ENCODE data around the gene BRI3.

BRI3 gene

DNA sequence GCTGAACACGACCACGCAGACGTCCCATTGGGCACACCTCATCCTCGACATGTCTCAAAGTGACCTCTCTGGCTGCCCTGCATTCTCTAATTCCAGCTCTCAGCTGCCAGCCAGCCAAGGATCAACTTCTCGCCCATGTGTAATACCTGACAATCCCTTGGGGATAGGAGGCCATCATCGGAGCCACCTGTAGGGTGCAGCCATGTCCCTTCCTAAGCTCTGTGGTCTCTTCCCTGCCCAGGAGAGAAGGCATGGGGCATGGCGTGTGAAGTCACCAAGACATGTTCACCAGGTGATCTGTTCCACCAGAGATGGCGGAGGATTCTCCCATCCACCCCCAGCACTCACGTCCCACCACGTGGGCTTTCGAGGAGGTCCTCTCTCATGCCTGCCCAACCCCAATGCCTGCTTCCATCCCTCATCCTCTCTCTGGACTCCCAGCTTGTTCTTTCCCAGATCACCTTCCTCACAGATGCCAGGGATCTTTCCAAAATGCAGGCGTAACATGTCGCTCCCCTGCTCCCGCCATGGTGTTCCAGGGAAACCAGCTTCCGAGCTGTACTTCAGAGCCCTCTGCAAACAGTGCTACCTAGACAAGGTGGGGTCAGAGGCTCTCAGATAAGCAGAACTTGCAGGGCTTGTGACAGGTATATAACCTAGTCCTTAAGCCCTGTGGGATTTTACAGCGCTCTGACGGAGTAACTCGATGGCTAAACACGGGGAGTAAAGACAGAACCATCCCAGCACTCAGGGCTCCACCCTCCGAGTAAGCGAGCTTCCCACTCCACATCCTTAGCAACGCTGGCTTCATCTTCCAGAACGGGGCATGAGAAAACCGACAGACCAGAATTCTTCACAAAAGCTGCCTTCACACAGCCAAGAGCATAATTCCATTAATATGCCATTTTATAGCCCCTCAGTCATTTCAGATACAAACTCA lies 41.1 kb downstream of the BRI3 start:
- no peaks in the 10 kb centered on the region for H3K79me2 ChIP-seq (ENCODE audit: insufficient read depth, low read length)
- H4K20me1 ChIP-seq (ENCODE audit: insufficient read depth, low read length) = no peaks in the 10 kb centered on the region
- no peaks in the 10 kb centered on the region for H3F3A ChIP-seq (ENCODE audit: insufficient read depth, low read length)
- H3K9me2 ChIP-seq (ENCODE audit: low read depth, low read length) = no peaks in the 10 kb centered on the region
- H3K4me1 ChIP-seq (ENCODE audit: insufficient read depth, low read length, severe bottlenecking) = no peaks in the 10 kb centered on the region
- H3K27me3 ChIP-seq (ENCODE audit: insufficient read depth, low read length) = peaks cover 7% of the 10 kb centered on the region; the same call in 1 of the 2 replicates
- no peak for TF ChIP-seq EZH2 (IDR thresholded peaks at IDR 0.05; ENCODE audit: borderline replicate concordance, low read length)
- TF ChIP-seq, protein P1, sequence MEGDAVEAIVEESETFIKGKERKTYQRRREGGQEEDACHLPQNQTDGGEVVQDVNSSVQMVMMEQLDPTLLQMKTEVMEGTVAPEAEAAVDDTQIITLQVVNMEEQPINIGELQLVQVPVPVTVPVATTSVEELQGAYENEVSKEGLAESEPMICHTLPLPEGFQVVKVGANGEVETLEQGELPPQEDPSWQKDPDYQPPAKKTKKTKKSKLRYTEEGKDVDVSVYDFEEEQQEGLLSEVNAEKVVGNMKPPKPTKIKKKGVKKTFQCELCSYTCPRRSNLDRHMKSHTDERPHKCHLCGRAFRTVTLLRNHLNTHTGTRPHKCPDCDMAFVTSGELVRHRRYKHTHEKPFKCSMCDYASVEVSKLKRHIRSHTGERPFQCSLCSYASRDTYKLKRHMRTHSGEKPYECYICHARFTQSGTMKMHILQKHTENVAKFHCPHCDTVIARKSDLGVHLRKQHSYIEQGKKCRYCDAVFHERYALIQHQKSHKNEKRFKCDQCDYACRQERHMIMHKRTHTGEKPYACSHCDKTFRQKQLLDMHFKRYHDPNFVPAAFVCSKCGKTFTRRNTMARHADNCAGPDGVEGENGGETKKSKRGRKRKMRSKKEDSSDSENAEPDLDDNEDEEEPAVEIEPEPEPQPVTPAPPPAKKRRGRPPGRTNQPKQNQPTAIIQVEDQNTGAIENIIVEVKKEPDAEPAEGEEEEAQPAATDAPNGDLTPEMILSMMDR (IDR thresholded peaks at IDR 0.05; ENCODE audit: low read length) = no peak
- H2AFZ ChIP-seq (ENCODE audit: low read length) = no peak overlapping the region
- H3K27ac ChIP-seq (ENCODE audit: low read depth, low read length, poor library complexity, severe bottlenecking) = no peak overlapping the region
- H3K4me2 ChIP-seq (ENCODE audit: low read length) = no peak overlapping the region
- H3K4me3 ChIP-seq (ENCODE audit: low read depth, low read length, poor library complexity, severe bottlenecking) = no peak overlapping the region
- H3K36me3 ChIP-seq (ENCODE audit: insufficient read depth, low read length) = no peaks in the 10 kb centered on the region
- no peaks in the 10 kb centered on the region for H3K9me3 ChIP-seq (ENCODE audit: low read length)
- no peak overlapping the region for H3K9ac ChIP-seq (ENCODE audit: low read length)

DNA sequence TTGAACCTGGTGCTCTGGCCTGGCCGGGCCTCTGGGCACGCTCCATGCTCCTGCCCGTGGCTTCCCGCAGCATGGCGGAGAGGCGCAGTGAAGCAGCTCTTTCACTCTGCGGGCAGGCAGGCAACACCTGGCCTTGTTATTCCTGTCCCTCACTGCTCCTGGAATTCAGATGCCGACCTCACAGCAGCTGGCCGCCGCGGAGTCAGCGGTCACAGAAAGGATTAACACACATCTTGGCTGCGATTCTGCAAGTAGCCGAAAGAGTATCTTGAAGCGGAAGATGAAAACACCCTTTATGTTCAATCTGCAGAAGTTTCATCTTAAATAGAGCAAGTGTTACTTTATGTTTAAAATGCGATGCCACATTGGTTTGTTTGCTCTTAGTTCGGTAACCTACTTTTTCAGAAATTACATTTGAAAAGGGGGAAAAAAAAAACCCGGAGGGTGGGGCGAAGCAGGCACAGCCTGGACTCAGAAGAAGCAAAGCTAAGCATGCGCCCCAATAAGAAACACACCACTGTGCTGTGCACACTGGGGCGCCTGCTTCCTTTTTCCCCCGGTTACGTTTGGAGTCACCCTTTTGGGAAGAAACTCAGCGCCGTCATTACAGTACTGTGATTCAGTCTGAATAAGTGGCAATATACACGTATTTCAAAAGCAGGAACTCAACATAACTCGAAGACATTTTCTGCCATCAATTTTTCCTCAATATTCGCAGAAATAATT lies 42.3 kb downstream of the BRI3 start:
- no peaks in the 10 kb centered on the region for H3K9me3 ChIP-seq (ENCODE audit: low read length)
- H3K27me3 ChIP-seq (ENCODE audit: insufficient read depth, low read length) = peaks cover 4% of the 10 kb centered on the region; the same call in 1 of the 2 replicates
- no peak overlapping the region for H2AFZ ChIP-seq (ENCODE audit: low read length)
- no peaks in the 10 kb centered on the region for H3K9me2 ChIP-seq (ENCODE audit: low read depth, low read length)
- H3K9ac ChIP-seq (ENCODE audit: low read length) = no peak overlapping the region
- H4K20me1 ChIP-seq (ENCODE audit: insufficient read depth, low read length) = no peaks in the 10 kb centered on the region
- no peak overlapping the region for H3K4me2 ChIP-seq (ENCODE audit: low read length)
- no peaks in the 10 kb centered on the region for H3K79me2 ChIP-seq (ENCODE audit: insufficient read depth, low read length)
- no peaks in the 10 kb centered on the region for H3F3A ChIP-seq (ENCODE audit: insufficient read depth, low read length)
- no peaks in the 10 kb centered on the region for H3K36me3 ChIP-seq (ENCODE audit: insufficient read depth, low read length)
- H3K4me3 ChIP-seq (ENCODE audit: low read depth, low read length, poor library complexity, severe bottlenecking) = no peak overlapping the region
- no peak overlapping the region for H3K27ac ChIP-seq (ENCODE audit: low read depth, low read length, poor library complexity, severe bottlenecking)
- TF ChIP-seq, protein P1 (IDR thresholded peaks at IDR 0.05; ENCODE audit: low read length) = no peak
- TF ChIP-seq EZH2 (IDR thresholded peaks at IDR 0.05; ENCODE audit: borderline replicate concordance, low read length) = no peak
- H3K4me1 ChIP-seq (ENCODE audit: insufficient read depth, low read length, severe bottlenecking) = no peaks in the 10 kb centered on the region

DNA sequence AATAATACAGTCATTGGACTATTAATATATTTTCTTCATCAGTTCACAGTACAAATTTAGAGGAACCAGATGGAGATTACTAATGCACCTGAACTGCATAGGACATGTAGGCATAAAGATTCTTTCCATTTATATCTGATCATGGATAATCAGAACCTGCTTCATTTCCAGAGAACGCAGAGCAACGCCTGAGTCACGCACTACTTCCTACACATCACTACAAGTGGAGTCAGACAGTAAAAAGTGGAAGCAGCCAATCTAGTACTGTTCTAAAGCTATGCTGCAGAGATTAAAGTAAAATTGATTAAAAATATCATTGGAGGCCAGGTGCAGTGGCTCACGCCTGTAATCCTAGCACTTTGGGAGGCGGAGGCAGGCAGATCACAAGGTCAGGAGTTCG lies 43.3 kb downstream of the BRI3 start:
- Histone ChIP-seq H2AFZ (ENCODE audit: low read length) (no peak overlapping the region), H3K9me3 (ENCODE audit: low read length) (no peaks in the 10 kb centered on the region), H3K9me2 (ENCODE audit: low read depth, low read length) (no peaks in the 10 kb centered on the region), H4K20me1 (ENCODE audit: insufficient read depth, low read length) (no peaks in the 10 kb centered on the region), H3K4me2 (ENCODE audit: low read length) (no peak overlapping the region), H3K4me1 (ENCODE audit: insufficient read depth, low read length, severe bottlenecking) (no peaks in the 10 kb centered on the region), H3K27me3 (ENCODE audit: insufficient read depth, low read length) (peaks cover 4% of the 10 kb centered on the region; the same call in 1 of the 2 replicates), H3K79me2 (ENCODE audit: insufficient read depth, low read length) (no peaks in the 10 kb centered on the region), H3K9ac (ENCODE audit: low read length) (no peak overlapping the region), H3K27ac (ENCODE audit: low read depth, low read length, poor library complexity, severe bottlenecking) (no peak overlapping the region), H3K36me3 (ENCODE audit: insufficient read depth, low read length) (no peaks in the 10 kb centered on the region), H3K4me3 (ENCODE audit: low read depth, low read length, poor library complexity, severe bottlenecking) (no peak overlapping the region), H3F3A (ENCODE audit: insufficient read depth, low read length) (no peaks in the 10 kb centered on the region)
- TF ChIP-seq, protein P1 (IDR thresholded peaks at IDR 0.05; ENCODE audit: low read length) = no peak
- no peak for TF ChIP-seq EZH2 (IDR thresholded peaks at IDR 0.05; ENCODE audit: borderline replicate concordance, low read length)

Measured in OCI-LY1 (cell line).